Colon (tissue), 2 donors: Measurements from ENCODE around the gene TTC1.

Source experiments
- FAIRE-seq: peaks from 2 replicates; lab custom pipeline; 2012; peaks lifted over from hg19 to GRCh38; lab: Jason Lieb, UNC
- donor health status: control.
- donor health status: control.

Gene TTC1

GRCh38 chr5:160088805-160089204, 79.9 kb downstream of the TTC1 start:
- FAIRE-seq, result no peak

GRCh38 chr5:160089531-160089930, 80.6 kb downstream of the TTC1 start:
- FAIRE-seq, result no peak

- no peak for FAIRE-seq
Observed at GRCh38 chr5:160090059-160090458, 81.1 kb downstream of the TTC1 start.

- no peak for FAIRE-seq
Observed at GRCh38 chr5:160092514-160092913, 83.6 kb downstream of the TTC1 start.

- FAIRE-seq, result no peak
Observed at GRCh38 chr5:160092960-160093707, 84.2 kb downstream of the TTC1 start.

- FAIRE-seq, result no peak
Observed at GRCh38 chr5:160096178-160096577, 87.2 kb downstream of the TTC1 start.

- no peak for FAIRE-seq
Observed at GRCh38 chr5:160097991-160098390, 89.1 kb downstream of the TTC1 start.

GRCh38 chr5:160105686-160106360, 96.9 kb downstream of the TTC1 start:
- FAIRE-seq, result no peak

GRCh38 chr5:160108124-160108523, 99.2 kb downstream of the TTC1 start:
- no peak for FAIRE-seq
